Measurements from ENCODE around the gene AP1G1. TPM values are rescaled to one million over a fixed set of nuclear protein-coding genes. Genes with fewer than 3 reads are reported as not detected.

AP1G1 gene
- total RNA-seq, 1 donor from 2014 or later, result 72.7 TPM

- Mint-ChIP-seq H3K9me3 (ENCODE audit: unreplicated experiment) (no peaks in the 10 kb centered on the region), H3K27ac (ENCODE audit: unreplicated experiment) (no peak overlapping the region), H3K36me3 (ENCODE audit: unreplicated experiment) (peaks cover 59% of the 10 kb centered on the region), H3K4me3 (ENCODE audit: unreplicated experiment) (no peak overlapping the region), H3K27me3 (ENCODE audit: unreplicated experiment) (no peaks in the 10 kb centered on the region), H3K4me1 (ENCODE audit: unreplicated experiment) (no peaks in the 10 kb centered on the region)
- DNase-seq (ENCODE audit: extremely low spot score, unreplicated experiment), result no peak
- TF ChIP-seq, protein P1, sequence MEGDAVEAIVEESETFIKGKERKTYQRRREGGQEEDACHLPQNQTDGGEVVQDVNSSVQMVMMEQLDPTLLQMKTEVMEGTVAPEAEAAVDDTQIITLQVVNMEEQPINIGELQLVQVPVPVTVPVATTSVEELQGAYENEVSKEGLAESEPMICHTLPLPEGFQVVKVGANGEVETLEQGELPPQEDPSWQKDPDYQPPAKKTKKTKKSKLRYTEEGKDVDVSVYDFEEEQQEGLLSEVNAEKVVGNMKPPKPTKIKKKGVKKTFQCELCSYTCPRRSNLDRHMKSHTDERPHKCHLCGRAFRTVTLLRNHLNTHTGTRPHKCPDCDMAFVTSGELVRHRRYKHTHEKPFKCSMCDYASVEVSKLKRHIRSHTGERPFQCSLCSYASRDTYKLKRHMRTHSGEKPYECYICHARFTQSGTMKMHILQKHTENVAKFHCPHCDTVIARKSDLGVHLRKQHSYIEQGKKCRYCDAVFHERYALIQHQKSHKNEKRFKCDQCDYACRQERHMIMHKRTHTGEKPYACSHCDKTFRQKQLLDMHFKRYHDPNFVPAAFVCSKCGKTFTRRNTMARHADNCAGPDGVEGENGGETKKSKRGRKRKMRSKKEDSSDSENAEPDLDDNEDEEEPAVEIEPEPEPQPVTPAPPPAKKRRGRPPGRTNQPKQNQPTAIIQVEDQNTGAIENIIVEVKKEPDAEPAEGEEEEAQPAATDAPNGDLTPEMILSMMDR (IDR thresholded peaks at IDR 0.05), result no peak
These were observed 127.3 kb downstream of the AP1G1 start for GRCh38 chr16:71681360-71681759.

Other genes starting within 250 kb of the AP1G1 start
- not detected in 2 replicates for gene TAT, start 231.7 kb downstream of the AP1G1 start, total RNA-seq
- 0.24 TPM in 1 of 2 replicates, not detected in the other for gene MARVELD3, start 182.7 kb downstream of the AP1G1 start, total RNA-seq
- gene PHLPP2, start 84.1 kb downstream of the AP1G1 start, total RNA-seq, result 12.9 and 13.0 TPM in 2 replicates
- gene ATXN1L, start 37.1 kb upstream of the AP1G1 start, total RNA-seq, result 30.9 and 32.4 TPM in 2 replicates
- 13.2 and 14.1 TPM in 2 replicates for gene ZNF821, start 75.3 kb upstream of the AP1G1 start, total RNA-seq
- gene IST1, start 86.7 kb upstream of the AP1G1 start, total RNA-seq, result 230 and 233 TPM in 2 replicates
- gene PKD1L3, start 191.6 kb upstream of the AP1G1 start, total RNA-seq, result not detected in 2 replicates
- 6.2 and 7.4 TPM in 2 replicates for gene DHODH, start 199.9 kb upstream of the AP1G1 start, total RNA-seq
- gene HP, start 245.7 kb upstream of the AP1G1 start, total RNA-seq, result not detected in 2 replicates